ENCODE data around the gene NKAIN4.
A peak's percentile ranks its signal among the peaks of the same experiment; 100 is the strongest.

The NKAIN4 gene

GRCh38 chr20:63273059-63273579 lies 18.9 kb upstream of the NKAIN4 start:
- no peak for DNase-seq

- DNase-seq, result peak; percentile 89
Observed at GRCh38 chr20:63272105-63273058, 18.1 kb upstream of the NKAIN4 start, which contains the start of gene ARFGAP1. Gene ARFGAP1 (plus strand): TSS chr20:63272813. CDS start chr20:63275581, 2,768 bp downstream.

GRCh38 chr20:63270606-63271325 lies 16.5 kb upstream of the NKAIN4 start:
- no peak for DNase-seq

- DNase-seq, result no peak
Observed at GRCh38 chr20:63269724-63270123, 15.5 kb upstream of the NKAIN4 start.

- DNase-seq, result no peak
Observed at GRCh38 chr20:63268671-63269439, 14.6 kb upstream of the NKAIN4 start.

DNA sequence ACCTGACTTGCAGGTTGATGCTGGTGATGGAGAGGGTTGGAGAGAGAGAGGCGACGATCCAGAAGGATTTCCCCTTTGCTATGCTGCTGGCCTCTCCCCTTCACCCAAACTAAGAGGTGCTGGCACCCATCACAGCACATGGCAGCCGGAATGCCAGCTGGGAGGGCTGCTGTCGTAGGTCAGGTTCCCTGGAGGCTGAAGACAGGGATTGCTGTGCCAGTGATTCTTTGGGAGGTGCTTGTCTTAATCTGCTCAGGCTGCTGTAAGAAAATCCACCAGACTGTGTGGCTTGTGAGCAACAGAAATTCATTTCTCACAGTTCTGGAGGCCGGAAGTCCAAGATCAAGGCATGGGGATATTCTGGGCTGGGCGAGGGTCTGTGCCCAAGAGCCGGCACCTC lies 14.0 kb upstream of the NKAIN4 start:
- DNase-seq, result no peak

GRCh38 chr20:63267691-63268090 lies 13.4 kb upstream of the NKAIN4 start:
- no peak for DNase-seq

DNA sequence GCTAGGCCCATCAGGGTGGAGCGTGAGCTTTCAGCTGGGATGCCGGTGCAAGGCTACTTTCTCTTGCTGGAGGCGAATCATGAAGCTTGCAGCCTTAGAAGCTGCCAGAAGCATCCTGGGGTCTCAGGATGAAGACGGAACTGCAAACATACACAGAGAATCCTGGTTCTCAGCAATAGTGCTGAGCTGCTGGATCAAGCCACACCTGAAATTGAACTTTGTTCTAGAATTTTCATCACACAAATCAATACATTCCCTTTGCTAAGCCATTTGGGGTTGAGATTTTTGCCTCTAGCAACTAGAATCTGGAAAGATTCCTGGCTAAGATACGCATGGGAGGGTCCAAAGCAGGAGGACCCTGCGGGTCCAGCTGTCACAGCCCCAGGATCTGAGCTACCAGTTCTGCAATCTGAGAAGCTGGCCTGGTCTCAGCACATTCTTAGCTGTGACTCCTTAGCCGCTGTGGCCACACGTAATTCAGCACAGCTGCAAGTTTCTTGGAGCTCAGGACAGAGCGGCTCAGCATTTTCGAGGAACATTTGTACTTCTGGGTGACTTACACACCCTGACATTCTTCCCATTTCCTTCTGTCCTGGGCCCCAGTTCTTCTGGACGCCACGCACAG lies 11.7 kb upstream of the NKAIN4 start:
- DNase-seq, result no peak

DNA sequence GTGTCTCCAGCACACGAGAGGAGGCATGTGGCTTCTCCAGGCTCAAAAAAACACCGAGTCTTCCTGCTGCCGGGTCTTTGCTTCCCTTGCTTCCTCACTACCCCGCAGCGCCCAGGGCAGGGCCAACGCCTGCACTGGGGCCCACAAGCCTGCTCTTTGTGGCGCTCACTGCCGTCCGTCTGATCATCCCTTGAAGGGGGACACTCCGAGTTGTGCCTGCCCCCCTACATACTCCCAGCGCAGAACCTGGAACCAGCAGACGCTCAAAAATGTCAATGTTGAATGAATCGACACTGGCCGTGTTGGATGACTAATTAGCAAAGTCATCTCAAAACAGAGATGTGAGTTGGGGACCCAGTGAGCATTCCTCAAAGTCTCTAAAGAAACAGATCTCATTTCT lies 10.3 kb upstream of the NKAIN4 start:
- DNase-seq, result no peak

- DNase-seq, result no peak
Observed at GRCh38 chr20:63264000-63264399, 9.7 kb upstream of the NKAIN4 start.

DNA sequence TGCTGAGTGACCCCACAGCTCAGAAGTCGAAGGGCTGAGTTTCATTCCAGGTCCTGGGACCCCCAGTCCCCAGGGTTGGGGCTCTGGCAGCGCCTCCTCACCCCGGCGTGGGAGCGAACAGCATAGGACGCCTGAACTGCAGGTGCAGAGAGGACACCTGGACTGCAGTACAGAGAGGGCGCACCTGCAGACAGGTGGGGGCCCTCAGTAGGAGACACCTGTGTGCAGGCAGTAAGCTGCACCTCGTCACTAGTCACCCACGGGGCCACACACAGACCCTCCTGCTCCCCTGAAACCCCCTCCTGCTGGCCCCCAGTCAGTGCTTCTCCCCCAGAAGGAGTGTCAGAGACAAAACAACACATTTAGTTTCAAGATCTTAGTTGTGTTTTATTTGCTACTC lies 8.6 kb upstream of the NKAIN4 start:
- DNase-seq, result no peak

DNA sequence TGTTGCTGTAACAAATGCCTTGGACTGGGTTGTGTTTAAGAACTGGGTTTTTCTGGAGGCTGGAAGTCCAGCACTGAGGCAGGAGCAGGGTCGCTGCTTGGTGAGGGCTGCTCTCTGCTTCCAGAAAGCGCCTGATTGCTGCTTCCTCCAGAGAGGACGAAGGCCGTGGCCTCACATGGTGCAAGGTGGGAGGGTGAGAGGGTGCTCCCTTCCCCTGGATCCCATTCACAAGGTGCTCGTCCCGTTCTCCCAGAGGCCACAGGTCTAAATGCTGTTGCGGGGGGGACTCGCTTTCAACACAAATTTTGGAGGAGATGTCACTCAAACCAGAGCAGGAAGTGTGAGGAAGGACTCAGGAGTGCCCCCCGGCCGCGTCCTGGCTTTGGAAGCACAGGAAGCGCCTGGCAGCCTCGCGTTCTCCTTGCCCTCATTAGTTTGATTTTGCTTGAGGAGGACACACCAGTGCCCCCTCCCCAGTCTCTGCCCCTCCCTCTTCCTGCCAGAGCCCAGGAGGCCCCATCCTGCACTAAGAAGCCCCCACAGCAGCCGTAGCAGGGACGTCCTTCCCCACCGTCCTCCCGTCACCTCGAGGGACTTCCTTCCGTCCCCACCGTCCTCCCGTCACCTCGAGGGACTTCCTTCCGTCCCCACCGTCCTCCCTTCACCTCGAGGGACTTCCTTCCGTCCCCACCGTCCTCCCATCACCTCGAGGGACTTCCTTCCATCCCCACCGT lies 7.7 kb upstream of the NKAIN4 start:
- no peak for DNase-seq

DNA sequence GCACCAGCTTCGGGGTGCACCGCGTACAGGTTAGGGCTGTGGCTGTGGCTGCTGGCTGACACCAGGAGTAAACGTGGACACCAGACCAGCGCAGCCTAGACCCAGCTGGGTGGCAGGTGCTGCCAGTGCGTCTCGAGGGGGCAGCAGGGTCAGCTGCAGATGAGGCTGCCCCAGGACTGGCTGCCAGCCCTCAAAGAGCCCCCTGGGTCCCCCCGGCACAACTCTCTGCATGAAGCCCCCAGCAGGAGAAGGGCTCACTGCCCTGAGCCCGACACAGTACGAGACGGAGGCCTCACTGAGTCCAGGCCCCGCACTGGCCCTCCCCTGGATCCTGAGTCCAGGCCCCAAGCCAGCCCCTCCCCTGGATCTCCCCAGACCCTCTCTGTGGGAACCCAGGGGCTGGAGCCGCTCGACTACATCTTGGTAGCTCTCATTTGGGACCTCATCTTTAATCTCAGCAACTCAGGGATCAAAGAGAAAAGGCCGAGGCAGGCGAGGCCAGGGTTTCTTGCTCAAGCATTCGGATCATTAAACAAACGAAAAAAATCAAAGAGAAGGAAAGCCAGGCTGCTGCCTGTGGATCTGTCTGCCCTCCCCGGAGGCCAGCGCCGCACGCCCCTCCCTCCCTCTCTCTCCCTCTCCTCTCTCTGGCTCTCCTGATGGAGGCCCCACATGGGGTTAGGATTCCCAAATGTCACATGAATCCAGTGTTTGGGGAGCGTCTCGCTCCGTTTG lies 7.0 kb upstream of the NKAIN4 start:
- DNase-seq, result no peak

DNA sequence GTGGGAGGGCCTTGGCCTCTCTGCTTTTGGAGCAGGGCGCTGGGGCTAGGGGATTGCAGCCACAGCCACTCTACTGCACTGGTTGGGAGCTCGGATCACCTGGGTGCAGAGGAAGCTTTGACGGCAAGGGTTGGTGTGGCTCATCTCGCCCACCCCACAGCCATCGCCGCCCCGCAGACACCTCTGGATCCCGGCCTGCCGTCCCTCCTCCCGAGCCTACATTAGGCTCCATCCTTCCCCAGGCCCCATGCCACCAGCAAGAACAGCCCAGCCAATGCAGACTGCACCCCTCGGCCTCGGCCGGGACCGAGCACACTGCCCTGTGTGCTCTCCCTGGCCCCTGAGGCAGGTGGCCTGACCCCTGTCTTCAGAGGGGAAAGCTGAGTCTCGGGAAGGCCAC lies 6.3 kb upstream of the NKAIN4 start:
- no peak for DNase-seq

DNA sequence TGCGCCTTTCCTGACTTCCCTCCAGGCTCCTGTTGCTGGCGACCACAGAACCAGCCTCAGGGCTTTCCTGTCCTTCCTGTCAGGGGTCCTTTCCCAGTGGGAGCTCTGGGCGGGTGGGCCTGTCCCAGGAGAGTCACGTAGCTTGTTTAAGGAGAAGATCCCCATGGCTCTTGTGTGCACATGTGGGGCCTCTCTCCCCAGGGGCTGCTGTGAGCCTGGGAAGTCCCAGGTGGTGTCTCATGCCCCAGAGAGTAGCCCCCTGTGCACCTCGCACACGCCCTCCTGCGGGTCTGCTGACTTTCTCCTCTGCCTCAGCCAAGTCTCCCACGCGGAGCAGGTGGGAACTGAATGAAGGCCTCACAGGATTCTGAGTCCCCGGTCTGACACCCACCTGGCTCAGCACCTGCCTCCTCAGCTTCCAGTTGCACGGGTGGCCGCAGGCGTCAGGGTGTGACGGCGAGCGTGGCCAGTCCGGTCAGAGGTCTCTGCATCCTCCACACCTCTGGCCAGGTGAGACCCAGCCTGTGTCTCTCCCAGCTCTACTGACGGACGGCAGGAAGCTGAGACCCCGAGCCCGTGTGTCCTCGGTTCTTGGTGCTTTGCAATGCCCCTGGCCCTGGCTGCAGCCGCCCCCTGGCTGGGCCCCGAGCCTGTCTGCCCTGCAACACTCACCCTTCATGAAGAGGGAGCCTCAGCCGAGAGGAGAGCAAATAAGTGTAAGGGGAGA lies 5.6 kb upstream of the NKAIN4 start:
- no peak for DNase-seq

DNA sequence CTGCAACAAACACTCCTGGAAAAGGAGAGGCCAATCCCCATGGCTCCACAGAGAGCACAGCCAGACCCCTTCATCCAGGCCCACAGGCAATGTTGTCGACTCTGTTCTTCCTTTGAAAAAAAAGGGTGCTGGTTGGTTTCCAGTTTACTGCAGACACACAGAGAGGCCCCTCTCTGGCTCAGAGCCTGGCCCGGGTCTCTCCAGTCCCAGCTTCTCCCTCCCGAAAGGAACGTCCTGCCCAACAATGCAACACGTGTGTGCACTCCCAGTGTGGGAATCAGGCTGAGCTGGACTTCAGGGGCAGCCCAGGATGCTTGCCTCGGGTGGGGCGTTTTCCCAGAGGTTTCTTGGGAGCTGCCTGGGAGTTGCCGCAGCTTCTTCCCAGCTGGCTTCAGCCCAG lies 4.5 kb upstream of the NKAIN4 start:
- no peak for DNase-seq

GRCh38 chr20:63257629-63258028 lies 3.4 kb upstream of the NKAIN4 start:
- no peak for DNase-seq

DNA sequence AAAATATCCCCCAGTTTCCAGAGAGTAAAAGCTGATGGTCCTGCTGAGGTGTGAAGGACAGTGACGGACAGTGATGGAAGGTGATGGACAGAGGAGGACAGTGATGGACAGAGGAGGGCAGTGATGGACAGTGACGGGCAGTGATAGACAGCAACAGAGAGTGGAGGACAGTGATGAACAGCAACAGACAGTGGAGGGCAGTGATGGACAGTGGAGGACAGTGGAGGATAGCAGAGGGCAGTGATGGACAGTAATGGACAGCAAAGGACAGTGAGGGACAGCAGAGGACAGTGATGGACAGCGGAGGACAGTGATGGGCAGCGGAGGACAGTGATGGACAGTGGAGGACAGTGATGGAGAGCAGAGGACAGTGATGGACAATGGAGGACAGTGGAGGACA lies 2.7 kb upstream of the NKAIN4 start:
- no peak for DNase-seq

- no peak for DNase-seq
Observed at GRCh38 chr20:63255931-63256704, 1.9 kb upstream of the NKAIN4 start.

Measured in stimulated activated CD4-positive, alpha-beta T cell treated with anti-CD3 and anti-CD28 coated beads, Interleukin-1b, Interleukin-23, amount 100 ng/mL, for 48 hours (primary cell).